ENCODE measurements around the gene POU6F2. TPM values are rescaled to one million over a fixed set of nuclear protein-coding genes. Genes with fewer than 3 reads are reported as not detected.

POU6F2 gene
- total and polyA plus RNA-seq, 2 experiments from 2014 or later: 7.2 to 7.3 TPM

DNA sequence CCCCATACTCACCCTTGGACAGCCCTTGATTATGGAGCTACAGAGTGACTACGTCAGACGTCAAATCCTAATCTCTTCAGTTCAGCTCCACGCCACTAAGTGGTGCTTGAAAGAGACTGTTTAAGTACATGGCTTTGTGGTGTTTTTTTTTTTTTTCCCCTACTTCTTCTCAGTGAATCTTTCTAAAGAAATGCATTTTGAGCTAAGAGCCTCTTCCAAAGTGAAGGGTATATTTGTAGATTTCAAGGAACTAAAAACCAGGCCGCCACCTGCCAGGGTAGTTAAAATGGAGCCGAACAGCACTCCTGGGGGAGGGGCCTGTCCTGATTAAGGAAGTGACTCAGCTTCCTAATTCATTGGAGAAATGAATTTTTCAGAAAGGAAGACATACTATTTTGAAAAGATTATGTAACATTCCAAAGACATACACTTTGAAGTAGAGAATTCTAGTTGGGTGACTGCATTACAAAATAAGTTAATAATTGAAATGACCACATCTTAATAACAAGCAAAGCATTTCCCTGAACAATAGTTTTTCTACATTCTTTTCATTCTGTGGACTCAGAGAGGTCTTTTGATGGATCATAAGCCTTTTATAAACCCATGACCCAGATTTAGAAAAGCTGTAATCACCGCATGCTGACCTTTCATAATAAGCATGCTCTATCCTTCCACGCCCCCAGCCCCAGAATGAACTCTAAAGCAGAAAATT lies 48.1 kb upstream of the POU6F2 start:
- Mint-ChIP-seq H3K27me3 (ENCODE audit: insufficient read depth, low read depth, poor library complexity) (peaks cover 7% of the 10 kb centered on the region), H3K4me3 (no peak overlapping the region), H3K36me3 (ENCODE audit: low read depth) (no peaks in the 10 kb centered on the region), H3K4me1 (peaks cover 16% of the 10 kb centered on the region; the same call in 2 of the 3 replicates), H3K27ac (peak overlapping the region; percentile 13; the same call in 1 of the 2 replicates), H3K9me3 (no peaks in the 10 kb centered on the region; the same call in 2 of the 3 replicates)
- Histone ChIP-seq H4K20me1 (replicated peaks; ENCODE audit: insufficient read depth) (no peaks in the 10 kb centered on the region), H3K4me3 (no peak overlapping the region), H3K36me3 (ENCODE audit: insufficient read depth) (no peaks in the 10 kb centered on the region), H3K9me2 (ENCODE audit: insufficient read depth) (no peaks in the 10 kb centered on the region), H3K27ac (ENCODE audit: low read depth) (no peak overlapping the region), H3K27me3 (ENCODE audit: insufficient read depth) (no peaks in the 10 kb centered on the region), H3K4me1 (ENCODE audit: insufficient read depth) (peaks cover 9% of the 10 kb centered on the region; the same call in 1 of the 2 replicates), H3F3A (replicated peaks; ENCODE audit: low read depth) (no peaks in the 10 kb centered on the region), H2AFZ (peak overlapping the region; percentile 92), H3K79me2 (replicated peaks; ENCODE audit: insufficient read depth) (no peaks in the 10 kb centered on the region), H3K4me2 (no peak overlapping the region)
- ATAC-seq: peak; percentile 42; the same call in 1 of the 3 replicates
- TF ChIP-seq, protein P1, sequence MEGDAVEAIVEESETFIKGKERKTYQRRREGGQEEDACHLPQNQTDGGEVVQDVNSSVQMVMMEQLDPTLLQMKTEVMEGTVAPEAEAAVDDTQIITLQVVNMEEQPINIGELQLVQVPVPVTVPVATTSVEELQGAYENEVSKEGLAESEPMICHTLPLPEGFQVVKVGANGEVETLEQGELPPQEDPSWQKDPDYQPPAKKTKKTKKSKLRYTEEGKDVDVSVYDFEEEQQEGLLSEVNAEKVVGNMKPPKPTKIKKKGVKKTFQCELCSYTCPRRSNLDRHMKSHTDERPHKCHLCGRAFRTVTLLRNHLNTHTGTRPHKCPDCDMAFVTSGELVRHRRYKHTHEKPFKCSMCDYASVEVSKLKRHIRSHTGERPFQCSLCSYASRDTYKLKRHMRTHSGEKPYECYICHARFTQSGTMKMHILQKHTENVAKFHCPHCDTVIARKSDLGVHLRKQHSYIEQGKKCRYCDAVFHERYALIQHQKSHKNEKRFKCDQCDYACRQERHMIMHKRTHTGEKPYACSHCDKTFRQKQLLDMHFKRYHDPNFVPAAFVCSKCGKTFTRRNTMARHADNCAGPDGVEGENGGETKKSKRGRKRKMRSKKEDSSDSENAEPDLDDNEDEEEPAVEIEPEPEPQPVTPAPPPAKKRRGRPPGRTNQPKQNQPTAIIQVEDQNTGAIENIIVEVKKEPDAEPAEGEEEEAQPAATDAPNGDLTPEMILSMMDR (conservative IDR thresholded peaks at IDR 0.05; ENCODE audit: low read depth in 2 of 2): 0 out of 4 replicates have a peak, but pooled peaks of 1 of the 2 experiments have one; percentile 17
- no peak for TF ChIP-seq EZH2phosphoT487 (IDR thresholded peaks at IDR 0.05; ENCODE audit: unreplicated experiment)
- DNase-seq (ENCODE audit: low spot score): no peak

- Histone ChIP-seq H3K79me2 (replicated peaks; ENCODE audit: insufficient read depth) (no peaks in the 10 kb centered on the region), H3K27me3 (ENCODE audit: insufficient read depth) (no peaks in the 10 kb centered on the region), H3K4me3 (no peak overlapping the region), H3F3A (replicated peaks; ENCODE audit: low read depth) (no peaks in the 10 kb centered on the region), H3K36me3 (ENCODE audit: insufficient read depth) (no peaks in the 10 kb centered on the region), H3K27ac (ENCODE audit: low read depth) (no peak overlapping the region), H3K9me2 (ENCODE audit: insufficient read depth) (no peaks in the 10 kb centered on the region), H3K4me1 (ENCODE audit: insufficient read depth) (peaks cover 9% of the 10 kb centered on the region; the same call in 1 of the 2 replicates), H2AFZ (no peak overlapping the region), H4K20me1 (replicated peaks; ENCODE audit: insufficient read depth) (no peaks in the 10 kb centered on the region), H3K4me2 (no peak overlapping the region)
- peak overlapping the region; percentile 77 for H3K27ac Mint-ChIP-seq
- peak; percentile 88 for DNase-seq (ENCODE audit: low spot score)
- no peaks in the 10 kb centered on the region; the same call in 2 of the 3 replicates for H3K9me3 Mint-ChIP-seq
- peak; percentile 91 for ATAC-seq
- TF ChIP-seq, protein P1 (conservative IDR thresholded peaks at IDR 0.05; ENCODE audit: low read depth in 2 of 2): peak; percentile 85 to 100
- no peak for TF ChIP-seq POLR2AphosphoS5 (IDR thresholded peaks at IDR 0.05; ENCODE audit: low read depth)
- H3K4me3 Mint-ChIP-seq: 0 out of 3 replicates have a peak overlapping the region, but pooled peaks have one; percentile 13
- H3K27me3 Mint-ChIP-seq (ENCODE audit: insufficient read depth, low read depth, poor library complexity): peaks cover 5% of the 10 kb centered on the region
- H3K4me1 Mint-ChIP-seq: peaks cover 21% of the 10 kb centered on the region
- H3K36me3 Mint-ChIP-seq (ENCODE audit: low read depth): no peaks in the 10 kb centered on the region
Observed at GRCh38 chr7:38932509-38933168, 45.1 kb upstream of the POU6F2 start.

Data from GM23338 (cell line).